ENCODE measurements around the gene CELF1. TPM values are rescaled to one million over a fixed set of nuclear protein-coding genes. Genes with fewer than 3 reads are reported as not detected.

The CELF1 gene
- total RNA-seq, 1 donor from 2014 or later = 246 TPM

Small RNA genes lying within 50 kb of the gene (small RNA-seq; reads per million reads assigned to genes)
- gene RN7SL652P (not detected), gene RNU5E-10P (0.26 reads per million)

Other genes with a start within 250 kb of the CELF1 start
- gene MYBPC3, start 200.4 kb downstream of the CELF1 start, total RNA-seq = not detected
- 0.78 TPM for gene SPI1, start 174.6 kb downstream of the CELF1 start, total RNA-seq
- 8.9 TPM for gene SLC39A13, start 144.5 kb downstream of the CELF1 start, total RNA-seq
- gene PSMC3, start 126.7 kb downstream of the CELF1 start, total RNA-seq = 69.1 TPM
- not detected for gene RAPSN, start 104.0 kb downstream of the CELF1 start, total RNA-seq
- gene PTPMT1, start 12.5 kb upstream of the CELF1 start, total RNA-seq = 25.3 TPM
- gene KBTBD4, start 25.8 kb upstream of the CELF1 start, total RNA-seq = 38.2 TPM
- gene NDUFS3, start 25.9 kb upstream of the CELF1 start, total RNA-seq = 47.1 TPM
- gene FAM180B, start 33.5 kb upstream of the CELF1 start, total RNA-seq = 0.16 TPM
- gene C1QTNF4, start 41.3 kb upstream of the CELF1 start, total RNA-seq = 16.7 TPM
- 89.2 TPM for gene MTCH2, start 89.4 kb upstream of the CELF1 start, total RNA-seq
- 0.78 TPM for gene AGBL2, start 162.2 kb upstream of the CELF1 start, total RNA-seq
- gene FNBP4, start 214.2 kb upstream of the CELF1 start, total RNA-seq = 89.1 TPM

All from occipital lobe (tissue), 2 donors.